HEK293 (cell line): ENCODE results near the gene PALM3.

ENCODE experiments used
- CTCF ChIA-PET: fragments of 350-600 bp; formaldehyde crosslinking; extraction: SDS; loops from one replicate; lab custom pipeline; 2021; ENCODE audit warnings: antibody characterized with exemption; lab: Yijun Ruan, JAX
- POLR2A ChIA-PET: fragments of 300-600 bp; formaldehyde crosslinking; extraction: SDS; loops from one replicate; lab custom pipeline; 2020; ENCODE audit warnings: antibody characterized with exemption, inconsistent platforms; lab: Yijun Ruan, JAX
- H3K27ac ChIP-seq: fragments of 200-500 bp; sonication (Bioruptor generic); 2 replicates; pipeline ENCODE4 v1.5.1; 2014; ENCODE audit warnings: low read depth, low read length, control low read depth, inconsistent platforms; ENCODE audit errors: extremely low read depth
- H3K36me3 ChIP-seq, 2 experiments: fragments of 200-500 bp in 1 of 2; sonication (Bioruptor generic) in 1 of 2; 1 replicate in 1 of 2; 2 replicates in 1 of 2; pipeline ENCODE4 v1.5.1; 2014 to 2017; ENCODE audit warnings: inconsistent platforms in 2 of 2, low read length in 2 of 2; ENCODE audit not compliant: control insufficient read depth in 2 of 2, insufficient read depth in 1 of 2
- H3K4me1 ChIP-seq: fragments of 200-500 bp; sonication (Bioruptor generic); 2 replicates; pipeline ENCODE4 v1.5.1; 2014; ENCODE audit warnings: mild to moderate bottlenecking, low read length, inconsistent platforms; ENCODE audit not compliant: control insufficient read depth, insufficient read depth
- H3K4me3 ChIP-seq: 2 replicates; pipeline ENCODE4 v1.5.1; 2011; ENCODE audit warnings: low read depth, mild to moderate bottlenecking, control low read depth, low read length, moderate library complexity
- H3K9me3 ChIP-seq: fragments of 200-500 bp; sonication (Bioruptor generic); 2 replicates; pipeline ENCODE4 v1.5.1; 2014; ENCODE audit warnings: low read depth, low read length, inconsistent platforms; ENCODE audit not compliant: control insufficient read depth, insufficient read depth
- KLF8 ChIP-seq: fragments of 450-650 bp; formaldehyde crosslinking; IDR thresholded peaks from 2 replicates; pipeline ENCODE4 v1.5.1; 2016; ENCODE audit warnings: missing biosample characterization, missing genetic modification characterization
- PBX3 ChIP-seq: sonication (generic); formaldehyde crosslinking; IDR thresholded peaks from 2 replicates; pipeline ENCODE4 v1.8.1; 2022; ENCODE audit warnings: mild to moderate bottlenecking, moderate library complexity, missing genetic modification reagents
- PRDM1 ChIP-seq: fragments of 450-650 bp; formaldehyde crosslinking; IDR thresholded peaks from 2 replicates; pipeline ENCODE4; 2016; ENCODE audit warnings: missing biosample characterization, missing genetic modification characterization
- ZBTB17 ChIP-seq: fragments of 450-650 bp; formaldehyde crosslinking; IDR thresholded peaks from 2 replicates; pipeline ENCODE4 v1.5.1; 2016; ENCODE audit warnings: missing biosample characterization, missing genetic modification characterization
- ZEB2 ChIP-seq: fragments of 450-650 bp; formaldehyde crosslinking; IDR thresholded peaks from 2 replicates; pipeline ENCODE4 v1.5.1; 2016; ENCODE audit warnings: missing biosample characterization, missing genetic modification characterization
- ZNF155 ChIP-seq: fragments of 450-650 bp; formaldehyde crosslinking; IDR thresholded peaks from 2 replicates; pipeline ENCODE4 v1.5.1; 2016; ENCODE audit warnings: missing biosample characterization, missing genetic modification characterization
- ZNF335 ChIP-seq: fragments of 450-650 bp; formaldehyde crosslinking; conservative IDR thresholded peaks from 2 replicates; pipeline ENCODE4 v1.5.1; 2016; ENCODE audit warnings: missing biosample characterization, missing genetic modification characterization
- ZNF354C ChIP-seq: fragments of 450-650 bp; formaldehyde crosslinking; IDR thresholded peaks from 2 replicates; pipeline ENCODE4 v1.5.1; 2016; ENCODE audit warnings: missing biosample characterization, missing genetic modification characterization, low read depth, borderline replicate concordance
- ZNF404 ChIP-seq: fragments of 450-650 bp; formaldehyde crosslinking; IDR thresholded peaks from 2 replicates; pipeline ENCODE4 v1.5.1; 2017; ENCODE audit warnings: missing biosample characterization, missing genetic modification characterization
- ZNF571 ChIP-seq: fragments of 450-650 bp; formaldehyde crosslinking; IDR thresholded peaks from 2 replicates; pipeline ENCODE4 v1.5.0; 2017; ENCODE audit warnings: missing biosample characterization, missing genetic modification characterization
- ZSCAN30 ChIP-seq: fragments of 450-650 bp; IDR thresholded peaks from 2 replicates; pipeline ENCODE4 v1.5.1; 2018; ENCODE audit warnings: missing biosample characterization, mild to moderate bottlenecking, missing genetic modification characterization, moderate library complexity
- TF ChIP-seq, protein P1 (sequence below): fragments of 450-650 bp; formaldehyde crosslinking; IDR thresholded peaks from 2 replicates; pipeline ENCODE4 v1.5.1; 2016; ENCODE audit warnings: missing biosample characterization, missing genetic modification characterization
- TF ChIP-seq, protein P2 (sequence below): fragments of 450-650 bp; formaldehyde crosslinking; optimal IDR thresholded peaks from 2 replicates; pipeline ENCODE3; 2016; ENCODE audit warnings: missing biosample characterization, mild to moderate bottlenecking, missing genetic modification characterization

The PALM3 gene

DNA sequence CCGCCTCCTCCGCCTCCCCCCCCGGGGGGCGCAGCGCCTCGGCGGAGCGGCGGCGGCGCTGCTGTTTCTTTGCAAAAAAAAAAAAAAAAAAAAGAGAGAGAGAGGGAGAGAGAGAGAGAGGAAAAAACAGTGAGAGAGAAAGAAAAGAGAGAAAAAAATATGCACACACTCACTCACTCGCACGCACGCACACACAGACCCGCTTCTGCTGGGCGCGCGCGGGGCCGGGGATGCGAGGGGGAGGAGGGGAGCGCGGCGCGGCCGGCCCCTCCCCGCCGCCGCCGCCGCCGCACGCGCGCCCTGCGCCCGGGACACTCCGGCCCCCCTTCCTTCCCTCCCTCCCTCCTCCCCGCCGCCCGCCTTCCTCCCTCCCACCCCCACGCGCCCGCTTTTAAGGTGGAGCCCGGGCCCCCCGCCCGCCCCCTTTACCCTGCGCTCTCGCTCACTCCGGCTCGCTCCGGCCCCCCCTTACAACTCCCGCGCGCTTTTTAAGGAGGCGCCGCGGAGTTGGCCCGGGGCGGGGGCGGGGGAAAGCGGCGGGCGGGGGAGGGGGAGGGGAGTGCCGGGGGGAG, 28.7 kb upstream of the PALM3 start, which contains the start of gene SAMD1 (continued):
- TF ChIP-seq, protein P1, sequence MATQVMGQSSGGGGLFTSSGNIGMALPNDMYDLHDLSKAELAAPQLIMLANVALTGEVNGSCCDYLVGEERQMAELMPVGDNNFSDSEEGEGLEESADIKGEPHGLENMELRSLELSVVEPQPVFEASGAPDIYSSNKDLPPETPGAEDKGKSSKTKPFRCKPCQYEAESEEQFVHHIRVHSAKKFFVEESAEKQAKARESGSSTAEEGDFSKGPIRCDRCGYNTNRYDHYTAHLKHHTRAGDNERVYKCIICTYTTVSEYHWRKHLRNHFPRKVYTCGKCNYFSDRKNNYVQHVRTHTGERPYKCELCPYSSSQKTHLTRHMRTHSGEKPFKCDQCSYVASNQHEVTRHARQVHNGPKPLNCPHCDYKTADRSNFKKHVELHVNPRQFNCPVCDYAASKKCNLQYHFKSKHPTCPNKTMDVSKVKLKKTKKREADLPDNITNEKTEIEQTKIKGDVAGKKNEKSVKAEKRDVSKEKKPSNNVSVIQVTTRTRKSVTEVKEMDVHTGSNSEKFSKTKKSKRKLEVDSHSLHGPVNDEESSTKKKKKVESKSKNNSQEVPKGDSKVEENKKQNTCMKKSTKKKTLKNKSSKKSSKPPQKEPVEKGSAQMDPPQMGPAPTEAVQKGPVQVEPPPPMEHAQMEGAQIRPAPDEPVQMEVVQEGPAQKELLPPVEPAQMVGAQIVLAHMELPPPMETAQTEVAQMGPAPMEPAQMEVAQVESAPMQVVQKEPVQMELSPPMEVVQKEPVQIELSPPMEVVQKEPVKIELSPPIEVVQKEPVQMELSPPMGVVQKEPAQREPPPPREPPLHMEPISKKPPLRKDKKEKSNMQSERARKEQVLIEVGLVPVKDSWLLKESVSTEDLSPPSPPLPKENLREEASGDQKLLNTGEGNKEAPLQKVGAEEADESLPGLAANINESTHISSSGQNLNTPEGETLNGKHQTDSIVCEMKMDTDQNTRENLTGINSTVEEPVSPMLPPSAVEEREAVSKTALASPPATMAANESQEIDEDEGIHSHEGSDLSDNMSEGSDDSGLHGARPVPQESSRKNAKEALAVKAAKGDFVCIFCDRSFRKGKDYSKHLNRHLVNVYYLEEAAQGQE (tag by site-specific recombination): no peak
- TF ChIP-seq ZNF155 (tag by site-specific recombination): no peak
- TF ChIP-seq ZNF335 (tag by site-specific recombination): peak; percentile 70
- TF ChIP-seq ZEB2 (tag by site-specific recombination): peak; percentile 43; the same call in 1 of the 2 replicates
- peak; percentile 45; the same call in 1 of the 2 replicates for TF ChIP-seq KLF8 (tag by site-specific recombination)
- TF ChIP-seq ZNF404 (tag by site-specific recombination): no peak
- TF ChIP-seq, protein P2, sequence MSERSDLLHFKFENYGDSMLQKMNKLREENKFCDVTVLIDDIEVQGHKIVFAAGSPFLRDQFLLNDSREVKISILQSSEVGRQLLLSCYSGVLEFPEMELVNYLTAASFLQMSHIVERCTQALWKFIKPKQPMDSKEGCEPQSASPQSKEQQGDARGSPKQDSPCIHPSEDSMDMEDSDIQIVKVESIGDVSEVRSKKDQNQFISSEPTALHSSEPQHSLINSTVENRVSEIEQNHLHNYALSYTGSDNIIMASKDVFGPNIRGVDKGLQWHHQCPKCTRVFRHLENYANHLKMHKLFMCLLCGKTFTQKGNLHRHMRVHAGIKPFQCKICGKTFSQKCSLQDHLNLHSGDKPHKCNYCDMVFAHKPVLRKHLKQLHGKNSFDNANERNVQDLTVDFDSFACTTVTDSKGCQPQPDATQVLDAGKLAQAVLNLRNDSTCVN (tag by site-specific recombination): peak; percentile 6
- TF ChIP-seq ZBTB17 (tag by site-specific recombination): no peak

- H3K27ac ChIP-seq: peak overlapping the region; percentile 32; the same call in 1 of the 2 replicates
- ChIA-PET CTCF (interaction anchor here (0.6 to 1.3 kb wide), 5 partner anchors 14 to 818 kb away, joined by 3 to 6 read pairs (median 3); no protein-coding TSS in a partner anchor), POLR2A (interaction anchor here (0.6 to 1.0 kb wide), 2 partner anchors 8 to 46 kb away, joined by 3 read pairs; partner anchors contain the start of gene ASF1B)
- H3K4me1 ChIP-seq: no peaks in the 10 kb centered on the region
- TF ChIP-seq ZNF354C (tag by site-specific recombination): no peak
- no peak for TF ChIP-seq ZNF571 (tag by site-specific recombination)
- TF ChIP-seq ZNF335 (tag by site-specific recombination): no peak
- TF ChIP-seq PRDM1 (tag by site-specific recombination): no peak
- no peak for TF ChIP-seq ZSCAN30 (tag by site-specific recombination)
- TF ChIP-seq PBX3 (CRISPR knock-in tag): peak; percentile 32; the same call in 1 of the 2 replicates
- TF ChIP-seq, protein P2 (tag by site-specific recombination): peak; percentile 61
- no peaks in the 10 kb centered on the region for H3K9me3 ChIP-seq
- H3K36me3 ChIP-seq: peaks cover 4 to 14% of the 10 kb centered on the region in 2 experiments; a peak in 2 of 3 replicates
- H3K4me3 ChIP-seq: peak overlapping the region; percentile 48
Measured at GRCh38 chr19:14089662-14090508, 28.0 kb upstream of the PALM3 start.
